OCI-LY1 (cell line): ENCODE results near the gene ATF6B.

Experiments
- H2AFZ ChIP-seq: fragments of 200-600 bp; sonication (generic), shearing (Covaris generic); 2 replicates; pipeline ENCODE4 v1.6.0; 2014; ENCODE audit warnings: antibody characterized with exemption, mild to moderate bottlenecking, low read length
- H3F3A ChIP-seq: fragments of 200-600 bp; sonication (generic), shearing (Covaris generic); 2 replicates; pipeline ENCODE4 v1.6.0; 2014; ENCODE audit warnings: mild to moderate bottlenecking, antibody characterized with exemption, low read length, moderate library complexity; ENCODE audit not compliant: insufficient read depth
- H3K27ac ChIP-seq: fragments of 200-600 bp; sonication (generic); 2 replicates; pipeline ENCODE4 v1.5.1; 2014; ENCODE audit warnings: low read length, mixed run types, mild to moderate bottlenecking, low read depth; ENCODE audit not compliant: poor library complexity, severe bottlenecking
- H3K27me3 ChIP-seq: fragments of 200-600 bp; sonication (generic); 2 replicates; pipeline ENCODE4 v1.6.0; 2014; ENCODE audit warnings: antibody characterized with exemption, mild to moderate bottlenecking, low read length, moderate library complexity; ENCODE audit not compliant: insufficient read depth
- H3K36me3 ChIP-seq: fragments of 200-600 bp; sonication (generic); 2 replicates; pipeline ENCODE4 v1.6.1; 2014; ENCODE audit warnings: mild to moderate bottlenecking, antibody characterized with exemption, low read length, moderate library complexity, mixed read lengths; ENCODE audit not compliant: insufficient read depth
- H3K4me1 ChIP-seq: fragments of 200-600 bp; sonication (generic); 2 replicates; pipeline ENCODE4 v1.5.1; 2014; ENCODE audit warnings: mild to moderate bottlenecking, low read length, moderate library complexity; ENCODE audit not compliant: insufficient read depth, severe bottlenecking
- H3K4me2 ChIP-seq: fragments of 200-600 bp; sonication (generic), shearing (Covaris generic); 2 replicates; pipeline ENCODE4 v1.6.1; 2014; ENCODE audit warnings: low read length
- H3K4me3 ChIP-seq: fragments of 200-600 bp; sonication (generic); 2 replicates; pipeline ENCODE4 v1.5.1; 2014; ENCODE audit warnings: low read length, low read depth, mild to moderate bottlenecking, mixed read lengths; ENCODE audit not compliant: poor library complexity, severe bottlenecking
- H3K79me2 ChIP-seq: fragments of 200-600 bp; shearing (Covaris generic); 2 replicates; pipeline ENCODE4 v1.6.1; 2016; ENCODE audit warnings: mixed run types, low read length, mixed read lengths; ENCODE audit not compliant: insufficient read depth
- H3K9ac ChIP-seq: fragments of 200-600 bp; sonication (generic), shearing (Covaris generic); 2 replicates; pipeline ENCODE4 v1.6.1; 2014; ENCODE audit warnings: mild to moderate bottlenecking, low read length, mixed read lengths
- H3K9me2 ChIP-seq: fragments of 200-600 bp; sonication (generic), shearing (Covaris generic); 2 replicates; pipeline ENCODE4 v1.6.1; 2014; ENCODE audit warnings: low read depth, mild to moderate bottlenecking, low read length, mixed read lengths
- H3K9me3 ChIP-seq: fragments of 200-600 bp; shearing (Covaris generic); 2 replicates; pipeline ENCODE4 v1.6.1; 2014; ENCODE audit warnings: low read length, mixed read lengths
- H4K20me1 ChIP-seq: fragments of 200-600 bp; sonication (generic), shearing (Covaris generic); 2 replicates; pipeline ENCODE4 v1.6.0; 2016; ENCODE audit warnings: mild to moderate bottlenecking, low read length; ENCODE audit not compliant: insufficient read depth
- CTCF ChIP-seq: fragments of 200-600 bp; sonication (generic), shearing (Covaris generic); IDR thresholded peaks from 2 replicates; pipeline ENCODE4 v1.5.1; 2017; ENCODE audit warnings: mild to moderate bottlenecking, antibody characterized with exemption, low read length, moderate library complexity, mixed read lengths
- EZH2 ChIP-seq: fragments of 200-600 bp; sonication (generic), shearing (Covaris generic); IDR thresholded peaks from 2 replicates; pipeline ENCODE4 v1.8.0; 2017; ENCODE audit warnings: borderline replicate concordance, mixed run types, mild to moderate bottlenecking, antibody characterized with exemption, low read length, moderate library complexity, mixed read lengths

ATF6B gene

GRCh38 chr6:32082935-32083334 is 45.1 kb downstream of the ATF6B start:
- Histone ChIP-seq H3K9ac (no peak overlapping the region), H3K27me3 (peaks cover 15% of the 10 kb centered on the region; the same call in 1 of the 2 replicates)

GRCh38 chr6:32082478-32082877 is 45.6 kb downstream of the ATF6B start:
- Histone ChIP-seq H3K4me1 (peaks cover 6% of the 10 kb centered on the region), H2AFZ (no peak overlapping the region), H4K20me1 (no peaks in the 10 kb centered on the region), H3K36me3 (no peaks in the 10 kb centered on the region), H3K9me2 (no peaks in the 10 kb centered on the region), H3K27me3 (peaks cover 15% of the 10 kb centered on the region; the same call in 1 of the 2 replicates), H3K79me2 (no peaks in the 10 kb centered on the region), H3K4me3 (no peak overlapping the region), H3K9me3 (no peaks in the 10 kb centered on the region), H3F3A (no peaks in the 10 kb centered on the region), H3K9ac (no peak overlapping the region), H3K27ac (no peak overlapping the region), H3K4me2 (no peak overlapping the region)
- no peak for TF ChIP-seq EZH2
- no peak for TF ChIP-seq CTCF

More at GRCh38 chr6:32082935-32083334, 45.1 kb downstream of the ATF6B start:
- H3K9me2 ChIP-seq: no peaks in the 10 kb centered on the region
- H3K9me3 ChIP-seq: no peaks in the 10 kb centered on the region
- no peak overlapping the region for H2AFZ ChIP-seq
- H3K4me1 ChIP-seq: peaks cover 6% of the 10 kb centered on the region
- TF ChIP-seq CTCF (no peak), EZH2 (no peak)
- H3K27ac ChIP-seq: no peak overlapping the region
- no peak overlapping the region for H3K4me3 ChIP-seq
- no peaks in the 10 kb centered on the region for H3K79me2 ChIP-seq
- H4K20me1 ChIP-seq: no peaks in the 10 kb centered on the region
- no peak overlapping the region for H3K4me2 ChIP-seq
- no peaks in the 10 kb centered on the region for H3F3A ChIP-seq
- no peaks in the 10 kb centered on the region for H3K36me3 ChIP-seq

- Histone ChIP-seq H3K9me3 (no peaks in the 10 kb centered on the region), H3K4me2 (no peak overlapping the region), H3K4me3 (no peak overlapping the region), H3K27ac (no peak overlapping the region), H3K27me3 (peaks cover 19% of the 10 kb centered on the region; the same call in 1 of the 2 replicates), H3F3A (no peaks in the 10 kb centered on the region), H3K36me3 (no peaks in the 10 kb centered on the region), H3K9me2 (no peaks in the 10 kb centered on the region), H3K4me1 (no peaks in the 10 kb centered on the region), H2AFZ (no peak overlapping the region), H3K79me2 (no peaks in the 10 kb centered on the region), H4K20me1 (no peaks in the 10 kb centered on the region), H3K9ac (no peak overlapping the region)
- TF ChIP-seq EZH2 (no peak), CTCF (no peak)
Measured at GRCh38 chr6:32081168-32081990, 46.7 kb downstream of the ATF6B start.
